GM23338 (cell line): ENCODE data around the gene XRN1. TPM values are rescaled to one million over a fixed set of nuclear protein-coding genes. Genes with fewer than 3 reads are reported as not detected.

Source experiments
- ATAC-seq: fragments of 200-7000 bp; cut with Tn5 transposase; 3 replicates; pipeline ENCODE4 v1.9.1; 2020
- DNase-seq: peaks from one replicate; pipeline ENCODE4 v3.0.0-alpha.2; 2015; ENCODE audit warnings: low spot score
- H2AFZ ChIP-seq: fragments of 200-600 bp; sonication (generic); 2 replicates; pipeline ENCODE4 v1.8.0; 2016; ENCODE audit warnings: antibody characterized with exemption, mild to moderate bottlenecking, moderate library complexity
- H3F3A ChIP-seq: fragments of 200-600 bp; sonication (generic); replicated peaks from 2 replicates; pipeline ENCODE4 v1.8.0; 2017; ENCODE audit warnings: antibody characterized with exemption, mixed run types, low read depth
- H3K27ac ChIP-seq: fragments of 200-600 bp; sonication (generic); 2 replicates; pipeline ENCODE4 v1.6.1; 2016; ENCODE audit warnings: low read depth
- H3K27me3 ChIP-seq: fragments of 200-600 bp; sonication (generic); 2 replicates; pipeline ENCODE4 v1.8.0; 2016; ENCODE audit warnings: mild to moderate bottlenecking, mixed run types, moderate library complexity; ENCODE audit not compliant: insufficient read depth
- H3K36me3 ChIP-seq: fragments of 200-600 bp; sonication (generic); 2 replicates; pipeline ENCODE4 v1.8.0; 2016; ENCODE audit warnings: mild to moderate bottlenecking; ENCODE audit not compliant: insufficient read depth
- H3K4me1 ChIP-seq: fragments of 200-600 bp; sonication (generic); 2 replicates; pipeline ENCODE4 v1.8.0; 2016; ENCODE audit warnings: mild to moderate bottlenecking, moderate library complexity; ENCODE audit not compliant: insufficient read depth
- H3K4me2 ChIP-seq: fragments of 200-600 bp; sonication (generic); 2 replicates; pipeline ENCODE4 v1.7.1; 2017; ENCODE audit warnings: mixed run types
- H3K4me3 ChIP-seq: fragments of 200-600 bp; sonication (generic); 2 replicates; pipeline ENCODE4 v1.6.1; 2016; ENCODE audit warnings: mixed run types
- H3K79me2 ChIP-seq: fragments of 200-600 bp; sonication (generic); replicated peaks from 2 replicates; pipeline ENCODE4 v1.8.0; 2017; ENCODE audit warnings: mild to moderate bottlenecking; ENCODE audit not compliant: insufficient read depth
- H3K9me2 ChIP-seq: fragments of 200-600 bp; sonication (generic); 2 replicates; pipeline ENCODE4 v1.8.0; 2017; ENCODE audit not compliant: insufficient read depth
- H4K20me1 ChIP-seq: fragments of 200-600 bp; sonication (generic); replicated peaks from 2 replicates; pipeline ENCODE4 v1.8.0; 2017; ENCODE audit warnings: mild to moderate bottlenecking; ENCODE audit not compliant: insufficient read depth
- H3K27ac Mint-ChIP-seq: 2 replicates; pipeline ENCODE4 v1.8.0; 2020; ENCODE audit warnings: inconsistent platforms, mild to moderate bottlenecking, moderate library complexity, mixed read lengths
- H3K27me3 Mint-ChIP-seq: 3 replicates; pipeline ENCODE4 v1.8.0; 2022; ENCODE audit warnings: low read depth, mild to moderate bottlenecking, moderate library complexity, mixed read lengths, inconsistent platforms; ENCODE audit not compliant: insufficient read depth, poor library complexity
- H3K36me3 Mint-ChIP-seq: 3 replicates; pipeline ENCODE4 v1.8.0; 2021; ENCODE audit warnings: low read depth, mild to moderate bottlenecking, inconsistent platforms, moderate library complexity, mixed read lengths
- H3K4me1 Mint-ChIP-seq: 3 replicates; pipeline ENCODE4 v1.8.0; 2020; ENCODE audit warnings: mild to moderate bottlenecking, inconsistent platforms, mixed read lengths
- H3K4me3 Mint-ChIP-seq: 3 replicates; pipeline ENCODE4 v1.8.0; 2021; ENCODE audit warnings: moderate library complexity, mild to moderate bottlenecking, inconsistent platforms, mixed read lengths
- H3K9me3 Mint-ChIP-seq: 3 replicates; pipeline ENCODE4 v1.8.0; 2020; ENCODE audit warnings: moderate library complexity, mild to moderate bottlenecking, inconsistent platforms, mixed read lengths
- CREB1 ChIP-seq: fragments of 250-450 bp; sonication (Bioruptor Pico); IDR thresholded peaks from 2 replicates; pipeline ENCODE4 v1.5.0; 2020; ENCODE audit warnings: low read depth, mild to moderate bottlenecking, moderate library complexity
- EZH2 ChIP-seq: fragments of 200-600 bp; sonication (generic); IDR thresholded peaks from one replicate; pipeline ENCODE4 v1.8.0; 2017; ENCODE audit warnings: antibody characterized with exemption, mild to moderate bottlenecking, low read depth; ENCODE audit not compliant: unreplicated experiment
- EZH2phosphoT487 ChIP-seq: fragments of 200-600 bp; sonication (generic); IDR thresholded peaks from one replicate; pipeline ENCODE4 v1.8.1; 2018; ENCODE audit warnings: antibody characterized with exemption; ENCODE audit not compliant: unreplicated experiment
- JUNB ChIP-seq: IDR thresholded peaks from one replicate; pipeline ENCODE4 v1.6.1; 2016; ENCODE audit warnings: antibody characterized with exemption; ENCODE audit not compliant: unreplicated experiment
- NANOG ChIP-seq: IDR thresholded peaks from 2 replicates; pipeline ENCODE4 v1.6.1; 2016; ENCODE audit warnings: antibody characterized with exemption, borderline replicate concordance
- POLR2AphosphoS5 ChIP-seq: IDR thresholded peaks from 2 replicates; pipeline ENCODE4 v1.6.1; 2016; ENCODE audit warnings: antibody characterized with exemption, low read depth
- REST ChIP-seq: IDR thresholded peaks from one replicate; pipeline ENCODE4 v1.6.1; 2018; ENCODE audit warnings: antibody characterized with exemption; ENCODE audit not compliant: unreplicated experiment
- STAT1 ChIP-seq: IDR thresholded peaks from one replicate; pipeline ENCODE4 v1.6.1; 2016; ENCODE audit warnings: antibody characterized with exemption; ENCODE audit not compliant: unreplicated experiment
- ZNF114 ChIP-seq: fragments of 250-450 bp; sonication (Bioruptor Pico); IDR thresholded peaks from 2 replicates; pipeline ENCODE4 v1.5.0; 2020; ENCODE audit warnings: mild to moderate bottlenecking, moderate library complexity
- polyA plus RNA-seq: library from polyadenylated mRNA; unstranded; fragments of >200 nt; fragmentation: Nextera tagmentation; extraction: Ambion mirVana; gene quantifications from 2 replicates; pipeline ENCODE4 v1.2.1, GENCODE V29; 2016
- total RNA-seq: library from RNA; depleted of rRNA; stranded (reverse); fragments of >200 nt; shearing (Covaris generic); gene quantifications from 2 replicates; pipeline ENCODE4 v1.2.3, GENCODE V29; 2014
- TF ChIP-seq, protein P1 (sequence below): fragments of 250-450 bp; sonication (Bioruptor Pico); IDR thresholded peaks from 2 replicates; pipeline ENCODE4 v1.5.0; 2020; ENCODE audit warnings: mild to moderate bottlenecking, moderate library complexity
- TF ChIP-seq, protein P2 (sequence below), 2 experiments: fragments of 200-600 bp in 1 of 2; sonication (generic) in 1 of 2; conservative IDR thresholded peaks; 2 replicates each; pipeline versions ENCODE4 v1.5.1 to v1.6.1; 2016 to 2017; ENCODE audit warnings: antibody characterized with exemption in 2 of 2, low read depth in 2 of 2, mild to moderate bottlenecking in 2 of 2, moderate library complexity in 1 of 2

Gene XRN1
- total and polyA plus RNA-seq, 2 experiments from 2014 or later, result 10.9 to 16.6 TPM

DNA sequence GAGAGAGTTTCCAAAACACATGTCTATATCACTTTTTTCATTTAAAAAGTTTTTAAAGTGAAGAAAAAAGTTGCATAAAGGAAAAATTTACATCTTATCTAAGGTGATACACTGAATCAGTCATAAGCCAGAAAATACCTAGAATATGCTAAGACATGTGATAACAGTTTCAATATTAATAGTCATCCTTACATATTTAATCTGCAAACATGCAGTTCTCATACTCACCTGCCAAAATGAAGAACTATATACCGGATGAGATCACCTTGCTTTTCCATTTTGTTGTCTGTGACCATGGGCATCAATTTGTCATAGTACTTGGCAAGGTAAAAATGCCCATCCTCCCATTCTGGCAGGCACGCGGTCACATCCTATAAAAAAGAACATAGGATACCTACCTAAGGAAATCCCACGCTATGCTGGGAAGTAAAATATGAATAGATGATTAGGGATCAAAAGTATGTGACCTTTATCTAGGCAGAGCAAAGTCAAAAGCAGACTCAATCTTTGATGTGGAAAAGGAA, 37.1 kb upstream of the XRN1 start (continued):
- no peak for TF ChIP-seq EZH2
- TF ChIP-seq, protein P1, sequence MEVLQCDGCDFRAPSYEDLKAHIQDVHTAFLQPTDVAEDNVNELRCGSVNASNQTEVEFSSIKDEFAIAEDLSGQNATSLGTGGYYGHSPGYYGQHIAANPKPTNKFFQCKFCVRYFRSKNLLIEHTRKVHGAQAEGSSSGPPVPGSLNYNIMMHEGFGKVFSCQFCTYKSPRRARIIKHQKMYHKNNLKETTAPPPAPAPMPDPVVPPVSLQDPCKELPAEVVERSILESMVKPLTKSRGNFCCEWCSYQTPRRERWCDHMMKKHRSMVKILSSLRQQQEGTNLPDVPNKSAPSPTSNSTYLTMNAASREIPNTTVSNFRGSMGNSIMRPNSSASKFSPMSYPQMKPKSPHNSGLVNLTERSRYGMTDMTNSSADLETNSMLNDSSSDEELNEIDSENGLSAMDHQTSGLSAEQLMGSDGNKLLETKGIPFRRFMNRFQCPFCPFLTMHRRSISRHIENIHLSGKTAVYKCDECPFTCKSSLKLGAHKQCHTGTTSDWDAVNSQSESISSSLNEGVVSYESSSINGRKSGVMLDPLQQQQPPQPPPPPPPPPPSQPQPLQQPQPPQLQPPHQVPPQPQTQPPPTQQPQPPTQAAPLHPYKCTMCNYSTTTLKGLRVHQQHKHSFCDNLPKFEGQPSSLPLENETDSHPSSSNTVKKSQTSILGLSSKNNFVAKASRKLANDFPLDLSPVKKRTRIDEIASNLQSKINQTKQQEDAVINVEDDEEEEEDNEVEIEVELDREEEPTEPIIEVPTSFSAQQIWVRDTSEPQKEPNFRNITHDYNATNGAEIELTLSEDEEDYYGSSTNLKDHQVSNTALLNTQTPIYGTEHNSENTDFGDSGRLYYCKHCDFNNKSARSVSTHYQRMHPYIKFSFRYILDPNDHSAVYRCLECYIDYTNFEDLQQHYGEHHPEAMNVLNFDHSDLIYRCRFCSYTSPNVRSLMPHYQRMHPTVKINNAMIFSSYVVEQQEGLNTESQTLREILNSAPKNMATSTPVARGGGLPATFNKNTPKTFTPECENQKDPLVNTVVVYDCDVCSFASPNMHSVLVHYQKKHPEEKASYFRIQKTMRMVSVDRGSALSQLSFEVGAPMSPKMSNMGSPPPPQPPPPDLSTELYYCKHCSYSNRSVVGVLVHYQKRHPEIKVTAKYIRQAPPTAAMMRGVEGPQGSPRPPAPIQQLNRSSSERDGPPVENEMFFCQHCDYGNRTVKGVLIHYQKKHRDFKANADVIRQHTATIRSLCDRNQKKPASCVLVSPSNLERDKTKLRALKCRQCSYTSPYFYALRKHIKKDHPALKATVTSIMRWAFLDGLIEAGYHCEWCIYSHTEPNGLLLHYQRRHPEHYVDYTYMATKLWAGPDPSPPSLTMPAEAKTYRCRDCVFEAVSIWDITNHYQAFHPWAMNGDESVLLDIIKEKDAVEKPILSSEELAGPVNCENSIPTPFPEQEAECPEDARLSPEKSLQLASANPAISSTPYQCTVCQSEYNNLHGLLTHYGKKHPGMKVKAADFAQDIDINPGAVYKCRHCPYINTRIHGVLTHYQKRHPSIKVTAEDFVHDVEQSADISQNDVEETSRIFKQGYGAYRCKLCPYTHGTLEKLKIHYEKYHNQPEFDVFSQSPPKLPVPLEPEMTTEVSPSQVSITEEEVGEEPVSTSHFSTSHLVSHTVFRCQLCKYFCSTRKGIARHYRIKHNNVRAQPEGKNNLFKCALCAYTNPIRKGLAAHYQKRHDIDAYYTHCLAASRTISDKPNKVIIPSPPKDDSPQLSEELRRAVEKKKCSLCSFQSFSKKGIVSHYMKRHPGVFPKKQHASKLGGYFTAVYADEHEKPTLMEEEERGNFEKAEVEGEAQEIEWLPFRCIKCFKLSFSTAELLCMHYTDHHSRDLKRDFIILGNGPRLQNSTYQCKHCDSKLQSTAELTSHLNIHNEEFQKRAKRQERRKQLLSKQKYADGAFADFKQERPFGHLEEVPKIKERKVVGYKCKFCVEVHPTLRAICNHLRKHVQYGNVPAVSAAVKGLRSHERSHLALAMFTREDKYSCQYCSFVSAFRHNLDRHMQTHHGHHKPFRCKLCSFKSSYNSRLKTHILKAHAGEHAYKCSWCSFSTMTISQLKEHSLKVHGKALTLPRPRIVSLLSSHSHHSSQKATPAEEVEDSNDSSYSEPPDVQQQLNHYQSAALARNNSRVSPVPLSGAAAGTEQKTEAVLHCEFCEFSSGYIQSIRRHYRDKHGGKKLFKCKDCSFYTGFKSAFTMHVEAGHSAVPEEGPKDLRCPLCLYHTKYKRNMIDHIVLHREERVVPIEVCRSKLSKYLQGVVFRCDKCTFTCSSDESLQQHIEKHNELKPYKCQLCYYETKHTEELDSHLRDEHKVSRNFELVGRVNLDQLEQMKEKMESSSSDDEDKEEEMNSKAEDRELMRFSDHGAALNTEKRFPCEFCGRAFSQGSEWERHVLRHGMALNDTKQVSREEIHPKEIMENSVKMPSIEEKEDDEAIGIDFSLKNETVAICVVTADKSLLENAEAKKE (CRISPR knock-in tag), result no peak

GRCh38 chr3:142481196-142481595, 33.4 kb upstream of the XRN1 start:
- Histone ChIP-seq H3K4me2 (no peak overlapping the region), H2AFZ (no peak overlapping the region), H3K27ac (no peak overlapping the region), H3F3A (no peaks in the 10 kb centered on the region), H3K27me3 (no peaks in the 10 kb centered on the region), H3K4me1 (no peaks in the 10 kb centered on the region), H3K36me3 (peaks cover 27% of the 10 kb centered on the region), H3K79me2 (no peaks in the 10 kb centered on the region), H3K4me3 (no peak overlapping the region), H3K9me2 (no peaks in the 10 kb centered on the region), H4K20me1 (no peaks in the 10 kb centered on the region)
- ATAC-seq (no peak), DNase-seq (no peak)
- Mint-ChIP-seq H3K4me3 (no peak overlapping the region), H3K36me3 (peaks cover 77% of the 10 kb centered on the region), H3K27me3 (peaks cover 5% of the 10 kb centered on the region), H3K9me3 (peaks cover 62% of the 10 kb centered on the region), H3K4me1 (no peaks in the 10 kb centered on the region), H3K27ac (no peak overlapping the region)
- no peak for TF ChIP-seq REST
- no peak for TF ChIP-seq POLR2AphosphoS5
- TF ChIP-seq, protein P2, sequence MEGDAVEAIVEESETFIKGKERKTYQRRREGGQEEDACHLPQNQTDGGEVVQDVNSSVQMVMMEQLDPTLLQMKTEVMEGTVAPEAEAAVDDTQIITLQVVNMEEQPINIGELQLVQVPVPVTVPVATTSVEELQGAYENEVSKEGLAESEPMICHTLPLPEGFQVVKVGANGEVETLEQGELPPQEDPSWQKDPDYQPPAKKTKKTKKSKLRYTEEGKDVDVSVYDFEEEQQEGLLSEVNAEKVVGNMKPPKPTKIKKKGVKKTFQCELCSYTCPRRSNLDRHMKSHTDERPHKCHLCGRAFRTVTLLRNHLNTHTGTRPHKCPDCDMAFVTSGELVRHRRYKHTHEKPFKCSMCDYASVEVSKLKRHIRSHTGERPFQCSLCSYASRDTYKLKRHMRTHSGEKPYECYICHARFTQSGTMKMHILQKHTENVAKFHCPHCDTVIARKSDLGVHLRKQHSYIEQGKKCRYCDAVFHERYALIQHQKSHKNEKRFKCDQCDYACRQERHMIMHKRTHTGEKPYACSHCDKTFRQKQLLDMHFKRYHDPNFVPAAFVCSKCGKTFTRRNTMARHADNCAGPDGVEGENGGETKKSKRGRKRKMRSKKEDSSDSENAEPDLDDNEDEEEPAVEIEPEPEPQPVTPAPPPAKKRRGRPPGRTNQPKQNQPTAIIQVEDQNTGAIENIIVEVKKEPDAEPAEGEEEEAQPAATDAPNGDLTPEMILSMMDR (conservative IDR thresholded peaks at IDR 0.05; ENCODE audit: low read depth in 2 of 2), result no peak
- no peak for TF ChIP-seq EZH2phosphoT487
- no peak for TF ChIP-seq JUNB
- no peak for TF ChIP-seq NANOG
- no peak for TF ChIP-seq CREB1 (CRISPR knock-in tag)
- no peak for TF ChIP-seq EZH2
- no peak for TF ChIP-seq STAT1
- TF ChIP-seq ZNF114 (CRISPR knock-in tag), result no peak
